HL-60 (cell line): ENCODE measurements around the gene USP24.

Experiments
- CTCF ChIP-seq: IDR thresholded peaks from one replicate; pipeline ENCODE4 v1.5.1; 2011; ENCODE audit warnings: low read length, control low read depth, inconsistent platforms; ENCODE audit not compliant: insufficient read depth
- GABPA ChIP-seq: IDR thresholded peaks from 2 replicates; pipeline ENCODE4 v1.6.1; 2012; ENCODE audit warnings: low read depth
- POLR2AphosphoS5 ChIP-seq: IDR thresholded peaks from 2 replicates; pipeline ENCODE4 v1.6.1; 2012; ENCODE audit warnings: low read depth
- REST ChIP-seq: IDR thresholded peaks from 2 replicates; pipeline ENCODE4 v1.6.1; 2012; ENCODE audit warnings: low read depth; ENCODE audit not compliant: insufficient replicate concordance
- SPI1 ChIP-seq: IDR thresholded peaks from 2 replicates; pipeline ENCODE4 v1.6.1; 2012; ENCODE audit warnings: low read depth, mild to moderate bottlenecking, borderline replicate concordance

- no peak for TF ChIP-seq CTCF
- no peak for TF ChIP-seq GABPA
- TF ChIP-seq POLR2AphosphoS5: no peak
- TF ChIP-seq REST: no peak
- TF ChIP-seq SPI1: no peak
Measured at GRCh38 chr1:55214934-55215193, 300 bp downstream of the USP24 start.
